Natural killer cell treated with Interleukin-12 subunit alpha and Interleukin-12 subunit beta and Interleukin-15 and Interleukin-18, amount 100 ng/mL, for 72 hours (primary cell): ENCODE measurements around the gene PFKFB3. TPM values are rescaled to one million over a fixed set of nuclear protein-coding genes. Genes with fewer than 3 reads are reported as not detected.
"Not testable (repeated sequence)": the region's sequence is repeated elsewhere in the genome, so short reads cannot be mapped to it uniquely, and the experiment has no call there.

Experiments
- ATAC-seq, 2 donors: fragments of 150-1000 bp; cut with Tn5 transposase in 1 of 2; sonication (Bioruptor Pico), chemical (Tn5 transposase) in 1 of 2; 2 replicates each; pipeline ENCODE4 v1.10.0; 2021
- DNase-seq: peaks from one replicate; pipeline ENCODE4 v3.0.0; 2022; ENCODE audit warnings: low spot score
- H3K27ac Mint-ChIP-seq, 2 donors: 1 replicate in 1 of 2; 2 replicates in 1 of 2; pipeline ENCODE4 v1.8.0; 2022; ENCODE audit warnings: mixed read lengths in 2 of 2, mild to moderate bottlenecking in 1 of 2, moderate library complexity in 1 of 2
- H3K27me3 Mint-ChIP-seq, 2 donors: 1 replicate in 1 of 2; 2 replicates in 1 of 2; pipeline ENCODE4 v1.8.0; 2022; ENCODE audit warnings: mixed read lengths in 2 of 2
- H3K36me3 Mint-ChIP-seq: one replicate; pipeline ENCODE4 v1.8.0; 2022; ENCODE audit warnings: mixed read lengths
- H3K4me1 Mint-ChIP-seq, 2 donors: 1 replicate in 1 of 2; 2 replicates in 1 of 2; pipeline ENCODE4 v1.8.0; 2022; ENCODE audit warnings: low read depth in 2 of 2, mixed read lengths in 2 of 2, mild to moderate bottlenecking in 1 of 2
- H3K4me3 Mint-ChIP-seq: one replicate; pipeline ENCODE4 v1.8.0; 2022; ENCODE audit warnings: mixed read lengths
- H3K9me3 Mint-ChIP-seq: 2 replicates; pipeline ENCODE4 v1.8.0; 2022; ENCODE audit warnings: mixed read lengths
- total RNA-seq, 2 donors: library from RNA; stranded (reverse); gene quantifications; one replicate each; pipeline ENCODE4 v1.2.3, GENCODE V29; 2022

PFKFB3 gene
- total RNA-seq, 2 donors from 2014 or later = 190 to 256 TPM

DNA sequence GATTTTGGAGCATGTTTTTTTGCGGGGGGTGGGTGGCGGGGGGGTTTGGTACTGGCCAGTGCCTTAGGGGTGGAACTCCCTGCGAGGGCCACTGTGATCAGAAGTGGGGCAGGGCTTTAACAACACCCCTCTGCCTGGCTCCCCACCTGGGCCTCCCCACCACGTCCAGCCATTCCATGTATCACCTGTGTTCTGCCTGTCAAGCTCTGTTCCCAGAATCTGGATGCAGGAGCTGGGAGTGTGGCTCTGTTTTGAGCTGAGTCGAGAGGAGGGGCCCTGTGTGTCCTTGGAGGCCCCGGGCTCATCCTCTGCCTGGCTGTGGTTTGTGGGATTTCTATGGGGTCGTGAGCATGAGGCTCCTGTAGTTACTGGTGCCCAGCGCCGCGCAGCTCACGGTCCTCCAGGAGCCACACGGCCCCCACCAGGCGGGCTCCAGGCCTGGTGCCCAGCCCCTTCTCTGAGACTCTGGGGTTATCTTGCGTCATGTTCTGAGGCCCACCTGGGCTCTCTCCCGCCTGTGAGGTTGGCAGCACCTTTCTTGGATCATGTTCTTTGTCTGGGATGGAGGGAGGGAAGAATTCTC, 29.6 kb downstream of the PFKFB3 start:
- Mint-ChIP-seq H3K27me3 (no peaks in the 10 kb centered on the region), H3K4me1 (peaks cover 4 to 24% of the 10 kb centered on the region in 2 donors), H3K36me3 (peaks cover 8% of the 10 kb centered on the region), H3K4me3 (no peak overlapping the region), H3K9me3 (no peaks in the 10 kb centered on the region), H3K27ac (no peak overlapping the region)
- ATAC-seq (peak in 1 of 2 donors; percentile 3), DNase-seq (no peak)

DNA sequence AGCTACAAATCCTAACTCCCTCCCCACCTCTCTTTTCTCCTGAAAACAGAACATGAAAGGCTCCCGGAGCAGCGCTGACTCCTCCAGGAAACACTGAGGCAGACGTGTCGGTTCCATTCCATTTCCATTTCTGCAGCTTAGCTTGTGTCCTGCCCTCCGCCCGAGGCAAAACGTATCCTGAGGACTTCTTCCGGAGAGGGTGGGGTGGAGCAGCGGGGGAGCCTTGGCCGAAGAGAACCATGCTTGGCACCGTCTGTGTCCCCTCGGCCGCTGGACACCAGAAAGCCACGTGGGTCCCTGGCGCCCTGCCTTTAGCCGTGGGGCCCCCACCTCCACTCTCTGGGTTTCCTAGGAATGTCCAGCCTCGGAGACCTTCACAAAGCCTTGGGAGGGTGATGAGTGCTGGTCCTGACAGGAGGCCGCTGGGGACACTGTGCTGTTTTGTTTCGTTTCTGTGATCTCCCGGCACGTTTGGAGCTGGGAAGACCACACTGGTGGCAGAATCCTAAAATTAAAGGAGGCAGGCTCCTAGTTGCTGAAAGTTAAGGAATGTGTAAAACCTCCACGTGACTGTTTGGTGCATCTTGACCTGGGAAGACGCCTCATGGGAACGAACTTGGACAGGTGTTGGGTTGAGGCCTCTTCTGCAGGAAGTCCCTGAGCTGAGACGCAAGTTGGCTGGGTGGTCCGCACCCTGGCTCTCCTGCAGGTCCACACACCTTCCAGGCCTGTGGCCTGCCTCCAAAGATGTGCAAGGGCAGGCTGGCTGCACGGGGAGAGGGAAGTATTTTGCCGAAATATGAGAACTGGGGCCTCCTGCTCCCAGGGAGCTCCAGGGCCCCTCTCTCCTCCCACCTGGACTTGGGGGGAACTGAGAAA, 30.4 kb downstream of the PFKFB3 start:
- no peaks in the 10 kb centered on the region for H3K9me3 Mint-ChIP-seq
- no peak for DNase-seq
- no peaks in the 10 kb centered on the region for H3K27me3 Mint-ChIP-seq
- H3K4me3 Mint-ChIP-seq = no peak overlapping the region
- no peak for ATAC-seq
- peaks cover 4 to 23% of the 10 kb centered on the region in 2 donors for H3K4me1 Mint-ChIP-seq
- H3K27ac Mint-ChIP-seq = no peak overlapping the region
- H3K36me3 Mint-ChIP-seq = peaks cover 8% of the 10 kb centered on the region

DNA sequence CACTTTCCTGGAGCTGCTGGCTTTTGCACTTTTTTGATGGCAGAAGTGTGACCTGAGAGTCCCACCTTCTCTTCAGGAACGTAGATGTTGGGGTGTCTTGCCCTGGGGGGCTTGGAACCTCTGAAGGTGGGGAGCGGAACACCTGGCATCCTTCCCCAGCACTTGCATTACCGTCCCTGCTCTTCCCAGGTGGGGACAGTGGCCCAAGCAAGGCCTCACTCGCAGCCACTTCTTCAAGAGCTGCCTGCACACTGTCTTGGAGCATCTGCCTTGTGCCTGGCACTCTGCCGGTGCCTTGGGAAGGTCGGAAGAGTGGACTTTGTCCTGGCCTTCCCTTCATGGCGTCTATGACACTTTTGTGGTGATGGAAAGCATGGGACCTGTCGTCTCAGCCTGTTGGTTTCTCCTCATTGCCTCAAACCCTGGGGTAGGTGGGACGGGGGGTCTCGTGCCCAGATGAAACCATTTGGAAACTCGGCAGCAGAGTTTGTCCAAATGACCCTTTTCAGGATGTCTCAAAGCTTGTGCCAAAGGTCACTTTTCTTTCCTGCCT, 31.1 kb downstream of the PFKFB3 start:
- Mint-ChIP-seq H3K9me3 (peaks cover 2% of the 10 kb centered on the region), H3K4me1 (peaks cover 7 to 24% of the 10 kb centered on the region in 2 donors)
- ATAC-seq = no peak

DNA sequence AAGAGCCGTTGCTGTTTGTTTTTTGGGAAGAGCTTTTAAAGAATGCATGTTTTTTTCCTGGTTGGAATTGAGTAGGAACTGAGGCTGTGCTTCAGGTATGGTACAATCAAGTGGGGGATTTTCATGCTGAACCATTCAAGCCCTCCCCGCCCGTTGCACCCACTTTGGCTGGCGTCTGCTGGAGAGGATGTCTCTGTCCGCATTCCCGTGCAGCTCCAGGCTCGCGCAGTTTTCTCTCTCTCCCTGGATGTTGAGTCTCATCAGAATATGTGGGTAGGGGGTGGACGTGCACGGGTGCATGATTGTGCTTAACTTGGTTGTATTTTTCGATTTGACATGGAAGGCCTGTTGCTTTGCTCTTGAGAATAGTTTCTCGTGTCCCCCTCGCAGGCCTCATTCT, 31.6 kb downstream of the PFKFB3 start:
- Mint-ChIP-seq H3K9me3 (peaks cover 3% of the 10 kb centered on the region), H3K27ac (no peak overlapping the region), H3K4me3 (no peak overlapping the region), H3K4me1 (peaks cover 13 to 29% of the 10 kb centered on the region in 2 donors), H3K27me3 (no peaks in the 10 kb centered on the region), H3K36me3 (peaks cover 8% of the 10 kb centered on the region)
- no peak for ATAC-seq
- no peak for DNase-seq

More for the DNA sequence above, 31.1 kb downstream of the PFKFB3 start:
- peaks cover 8% of the 10 kb centered on the region for H3K36me3 Mint-ChIP-seq
- H3K27me3 Mint-ChIP-seq = no peaks in the 10 kb centered on the region
- no peak overlapping the region for H3K4me3 Mint-ChIP-seq
- DNase-seq = no peak
- H3K27ac Mint-ChIP-seq = no peak overlapping the region

DNA sequence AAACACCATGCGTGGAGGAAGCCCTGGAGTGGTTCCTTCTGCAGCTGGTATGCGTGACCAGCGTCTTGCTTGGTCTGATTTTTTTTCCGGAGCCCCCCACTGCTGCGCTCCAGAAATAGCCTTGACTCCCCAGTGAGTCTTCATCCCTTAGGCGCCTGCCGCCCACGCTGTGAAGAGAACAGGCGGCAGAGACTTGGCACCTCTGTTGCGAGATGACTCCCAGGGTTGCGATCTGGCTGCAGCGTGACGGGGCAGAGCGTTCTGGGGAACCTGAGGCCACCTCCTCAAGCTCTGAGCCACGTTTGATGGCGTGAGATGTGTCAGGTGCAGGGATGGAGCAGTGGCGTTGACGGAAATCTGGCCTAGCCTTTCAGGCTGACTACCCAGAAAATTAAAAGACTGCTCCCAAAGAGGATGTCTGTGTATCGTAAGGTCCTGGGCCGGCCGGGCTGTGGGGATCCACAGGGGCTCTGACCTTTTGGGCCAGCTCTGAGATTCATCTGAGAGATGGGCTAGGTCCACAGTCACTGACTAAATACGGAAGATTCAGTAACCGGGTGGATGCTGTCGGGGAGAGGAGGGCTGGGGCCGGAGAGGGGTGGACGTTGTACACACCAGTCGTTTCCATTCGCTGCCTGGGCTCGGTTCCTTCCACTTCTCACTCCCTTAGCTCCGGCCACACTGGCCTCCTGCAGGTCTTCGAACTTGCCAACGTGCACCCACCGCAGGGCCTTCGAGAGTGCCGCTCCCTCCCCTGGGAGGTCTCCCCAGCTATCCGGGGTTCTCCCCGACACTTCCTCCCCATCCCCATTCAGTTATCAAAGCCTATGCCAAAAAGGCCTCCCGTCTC, 33.8 kb downstream of the PFKFB3 start:
- no peak for DNase-seq
- peaks cover 10 to 31% of the 10 kb centered on the region in 2 donors for H3K4me1 Mint-ChIP-seq
- H3K36me3 Mint-ChIP-seq = no peaks in the 10 kb centered on the region
- H3K27me3 Mint-ChIP-seq = no peaks in the 10 kb centered on the region
- ATAC-seq = no peak
- H3K4me3 Mint-ChIP-seq = no peak overlapping the region
- H3K9me3 Mint-ChIP-seq = peaks cover 3% of the 10 kb centered on the region
- peak overlapping the region in 1 of 2 donors; percentile 71 for H3K27ac Mint-ChIP-seq

DNA sequence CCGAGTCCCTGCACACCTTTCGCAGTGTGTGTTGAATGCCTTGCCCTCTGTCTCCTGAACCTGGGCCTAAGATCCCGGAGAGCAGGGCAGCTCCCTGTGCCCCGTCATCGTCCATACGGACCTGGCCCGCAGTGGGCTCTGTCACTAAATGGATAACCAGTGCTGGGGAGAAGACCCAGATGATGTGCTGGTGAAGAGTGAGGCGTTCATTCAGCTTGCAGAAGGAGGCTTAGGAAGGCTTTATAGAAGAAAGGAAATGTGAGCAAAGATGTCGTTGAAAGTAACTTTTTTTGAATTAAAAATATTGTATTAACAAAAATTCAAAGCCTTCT, 34.4 kb downstream of the PFKFB3 start:
- peak overlapping the region in 1 of 2 donors; percentile 71 for H3K27ac Mint-ChIP-seq
- DNase-seq (no peak), ATAC-seq (no peak)
- H3K27me3 Mint-ChIP-seq = no peaks in the 10 kb centered on the region
- peaks cover 10 to 31% of the 10 kb centered on the region in 2 donors for H3K4me1 Mint-ChIP-seq
- no peak overlapping the region for H3K4me3 Mint-ChIP-seq
- peaks cover 3% of the 10 kb centered on the region for H3K9me3 Mint-ChIP-seq
- no peaks in the 10 kb centered on the region for H3K36me3 Mint-ChIP-seq

DNA sequence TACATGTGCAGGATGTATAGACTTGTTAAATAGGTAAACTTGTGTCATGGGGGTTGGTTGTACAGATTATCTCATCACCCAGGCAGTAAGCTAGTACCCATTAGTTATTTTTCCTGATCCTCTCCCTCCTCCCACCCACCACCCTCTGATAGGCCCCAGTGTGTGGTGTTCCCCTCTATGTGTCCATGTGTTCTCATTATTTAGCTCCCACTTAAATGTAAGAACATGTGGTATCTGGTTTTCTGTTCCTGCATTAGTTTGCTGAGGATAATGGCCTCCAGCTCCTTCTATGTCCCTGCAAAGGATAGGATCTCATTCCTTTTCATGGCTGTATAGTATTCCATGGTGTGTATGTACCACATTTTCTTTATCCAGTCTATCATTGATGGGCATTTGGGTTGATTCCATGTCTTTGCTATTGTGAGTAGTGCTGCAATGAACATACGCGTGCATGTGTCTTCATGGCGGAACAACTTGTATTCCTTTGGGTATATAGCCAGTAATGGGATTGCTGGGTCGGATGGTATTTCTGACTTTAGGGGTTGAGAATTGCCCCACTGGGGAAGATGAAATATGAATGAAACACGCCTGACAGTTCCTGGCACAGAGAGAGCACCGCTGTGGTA, 36.0 kb downstream of the PFKFB3 start:
- not testable (repeated sequence) for H3K9me3 Mint-ChIP-seq, DNase-seq, H3K36me3 Mint-ChIP-seq, H3K27me3 Mint-ChIP-seq, ATAC-seq
- H3K4me3 Mint-ChIP-seq = peak overlapping the region; percentile 64
- H3K4me1 Mint-ChIP-seq = peaks cover 10 to 31% of the 10 kb centered on the region in 2 donors
- H3K27ac Mint-ChIP-seq = peak overlapping the region; percentile 48 to 88

DNA sequence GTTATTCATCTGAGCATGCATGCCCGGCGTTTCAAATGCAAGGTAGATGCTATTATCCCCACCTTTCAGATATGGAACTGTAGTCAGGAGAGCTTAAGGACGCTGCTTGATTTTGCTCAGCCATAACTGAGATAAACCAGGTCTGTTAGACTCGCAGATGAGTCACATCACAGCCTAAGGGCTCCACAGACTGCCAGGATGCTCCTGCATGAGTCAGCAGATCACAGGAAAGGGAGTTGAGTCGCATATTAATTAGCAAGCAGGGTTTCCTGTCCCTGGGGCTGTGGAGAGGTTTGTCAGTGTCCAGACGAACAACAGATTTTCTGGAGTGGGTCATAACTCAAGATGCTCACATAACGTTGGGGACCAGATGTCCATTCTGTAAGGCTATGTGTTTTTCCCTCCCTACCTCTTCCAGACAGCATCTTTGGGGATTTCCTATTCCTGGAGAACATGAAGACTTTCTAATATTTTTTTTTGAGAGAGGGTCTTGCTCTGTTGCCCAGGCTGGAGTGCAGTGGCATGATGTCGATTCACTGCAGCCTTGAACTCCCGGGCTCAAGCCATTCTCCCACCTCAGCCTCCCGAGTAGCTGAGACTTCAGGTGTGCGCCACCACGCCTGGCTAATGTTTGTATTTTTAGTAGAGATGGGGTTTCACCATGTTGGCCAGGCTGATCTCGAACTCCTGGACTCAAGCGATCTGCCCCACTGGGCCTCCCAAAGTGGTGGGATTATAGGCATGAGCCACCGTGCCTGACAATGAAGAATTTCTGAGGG, 36.7 kb downstream of the PFKFB3 start:
- DNase-seq (peak; percentile 85), ATAC-seq (peak; percentile 96 to 98)
- Mint-ChIP-seq H3K27me3 (no peaks in the 10 kb centered on the region), H3K27ac (peak overlapping the region; percentile 48 to 88), H3K4me1 (peaks cover 10 to 30% of the 10 kb centered on the region in 2 donors), H3K4me3 (peak overlapping the region; percentile 64), H3K9me3 (peaks cover 3% of the 10 kb centered on the region), H3K36me3 (no peaks in the 10 kb centered on the region)

DNA sequence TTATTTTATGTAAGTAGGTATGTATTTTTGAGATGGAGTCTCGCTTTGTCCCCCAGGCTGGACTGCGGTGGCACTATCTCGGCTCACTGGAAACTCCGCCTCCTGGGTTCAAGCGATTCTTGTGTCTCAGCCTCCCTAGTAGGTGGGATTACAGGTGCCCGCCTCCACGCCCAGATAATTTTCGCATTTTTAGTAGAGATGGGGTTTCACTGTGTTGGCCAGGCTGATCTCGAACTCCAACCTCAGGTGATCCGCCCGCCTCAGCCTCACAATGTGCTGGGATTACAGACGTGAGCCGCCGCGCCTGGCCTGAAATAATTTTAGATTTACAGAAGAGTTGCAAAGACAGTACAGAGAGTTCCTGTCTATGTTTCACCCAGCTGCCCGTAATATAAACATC, 37.5 kb downstream of the PFKFB3 start:
- Mint-ChIP-seq H3K27ac (peak overlapping the region in 1 of 2 donors; percentile 26), H3K36me3 (no peaks in the 10 kb centered on the region), H3K4me3 (no peak overlapping the region), H3K27me3 (no peaks in the 10 kb centered on the region), H3K4me1 (peaks cover 10 to 29% of the 10 kb centered on the region in 2 donors), H3K9me3 (peaks cover 3% of the 10 kb centered on the region)
- DNase-seq (no peak), ATAC-seq (no peak)

DNA sequence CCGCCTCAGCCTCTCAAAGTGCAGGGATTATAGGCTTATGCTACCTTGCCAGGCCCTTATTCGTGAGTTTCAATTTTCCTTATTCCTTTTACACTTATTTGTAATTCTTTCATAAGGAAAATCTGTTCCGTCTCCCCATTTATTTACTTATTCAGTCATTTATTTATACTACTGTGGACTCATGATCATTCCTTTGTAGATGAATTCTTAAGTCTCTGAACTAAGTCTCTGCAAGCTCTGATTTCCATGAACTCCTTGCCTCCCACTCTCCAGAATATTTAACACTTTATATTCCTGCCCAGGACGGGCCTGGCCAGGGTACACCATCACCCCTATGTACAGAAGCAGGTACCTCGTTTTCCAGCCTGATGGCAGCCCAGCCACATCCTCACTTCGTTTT, 39.4 kb downstream of the PFKFB3 start:
- DNase-seq = no peak
- H3K4me1 Mint-ChIP-seq = peaks cover 10 to 21% of the 10 kb centered on the region in 2 donors
- peak overlapping the region in 1 of 2 donors; percentile 25 for H3K27ac Mint-ChIP-seq
- ATAC-seq = no peak
- H3K27me3 Mint-ChIP-seq = no peaks in the 10 kb centered on the region
- H3K9me3 Mint-ChIP-seq = peaks cover 3% of the 10 kb centered on the region
- H3K4me3 Mint-ChIP-seq = no peak overlapping the region
- no peaks in the 10 kb centered on the region for H3K36me3 Mint-ChIP-seq

DNA sequence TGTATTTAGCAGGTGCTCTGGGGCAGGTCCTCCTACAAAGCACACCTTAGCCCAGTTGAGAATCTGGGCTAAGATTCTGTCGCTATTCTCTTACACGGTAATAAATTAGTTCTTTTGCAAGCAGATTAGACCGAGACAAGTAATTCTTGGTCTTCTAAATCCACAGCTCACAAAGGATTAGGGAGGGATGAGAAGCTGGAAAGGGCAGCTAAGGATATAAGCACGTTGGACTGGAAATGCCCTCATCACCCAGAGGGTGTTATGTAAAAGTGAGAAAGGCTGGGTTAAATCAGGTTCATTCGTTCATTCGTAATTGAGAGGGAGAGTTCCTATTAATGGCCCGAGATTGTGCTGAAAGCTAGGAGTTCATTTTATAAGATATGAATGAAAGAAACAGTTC, 41.8 kb downstream of the PFKFB3 start:
- Mint-ChIP-seq H3K4me1 (peaks cover under 1 to 9% of the 10 kb centered on the region in 2 donors), H3K27ac (peak overlapping the region in 1 of 2 donors; percentile 14), H3K27me3 (no peaks in the 10 kb centered on the region), H3K4me3 (no peak overlapping the region), H3K36me3 (no peaks in the 10 kb centered on the region), H3K9me3 (no peaks in the 10 kb centered on the region)
- DNase-seq (no peak), ATAC-seq (no peak)

DNA sequence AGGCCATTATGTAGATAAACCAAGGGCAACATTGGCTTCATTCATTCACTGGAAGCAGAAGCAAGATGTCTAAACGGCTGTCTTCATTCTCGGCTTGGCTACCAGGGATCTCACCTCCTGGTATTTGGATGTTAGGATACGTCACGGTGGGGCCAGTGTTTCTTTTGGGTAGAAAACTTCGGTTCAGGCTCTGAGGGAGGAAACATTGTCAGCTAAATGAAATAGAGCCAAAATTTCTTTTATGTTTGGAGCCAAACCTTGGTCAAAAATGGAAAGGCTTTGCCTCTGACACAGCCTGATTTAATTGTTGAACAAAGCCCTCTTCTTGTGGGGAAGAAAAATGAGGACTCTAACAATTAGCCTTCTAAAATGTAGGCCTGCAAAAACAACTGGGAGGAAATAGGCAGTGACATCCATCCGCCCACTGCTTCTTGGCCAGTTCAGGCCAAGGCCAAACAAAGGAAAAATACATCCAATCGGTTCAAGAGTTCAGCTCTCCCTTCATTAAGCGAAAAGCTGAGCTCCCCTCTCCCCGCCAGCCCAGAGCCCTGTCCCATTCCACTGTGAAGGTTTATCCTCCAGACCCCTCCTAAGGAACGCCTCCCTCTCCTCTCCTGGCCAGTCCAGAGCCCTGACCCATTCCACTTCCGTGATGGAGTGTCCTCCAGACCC, 44.4 kb downstream of the PFKFB3 start:
- Mint-ChIP-seq H3K27me3 (no peaks in the 10 kb centered on the region), H3K36me3 (no peaks in the 10 kb centered on the region), H3K27ac (peak overlapping the region in 1 of 2 donors; percentile 7), H3K4me3 (no peak overlapping the region), H3K4me1 (peaks cover 0 to 2% of the 10 kb centered on the region in 2 donors), H3K9me3 (no peaks in the 10 kb centered on the region)
- DNase-seq = no peak
- ATAC-seq = no peak
